ENCODE measurements around the gene RSKR. TPM values are rescaled to one million over a fixed set of nuclear protein-coding genes. Genes with fewer than 3 reads are reported as not detected.
"Not testable (repeated sequence)": the region's sequence is repeated elsewhere in the genome, so short reads cannot be mapped to it uniquely, and the experiment has no call there.

The RSKR gene
- total RNA-seq, 4 donors from 2014 or later, result 2.3 to 4.2 (median 4.1) TPM

- peaks cover 16 to 31% (median 25%) of the 10 kb centered on the region in 4 donors for H3K4me1 ChIP-seq
- WGBS, result 84% methylated on average over 8 of the region's 8 CpGs
- intact Hi-C loops (cut with DNase I); H3K4me3 ChIP-seq; H3K27me3 ChIP-seq; H3K27ac ChIP-seq (replicated peaks in 1 of 4); H3K9me3 ChIP-seq; DNase-seq (ENCODE audit: extremely low spot score): not testable (repeated sequence)
- peaks cover 25 to 67% (median 50%) of the 10 kb centered on the region in 4 donors for H3K36me3 ChIP-seq
Observed at GRCh38 chr17:28658342-28658741, 44.4 kb upstream of the RSKR start.

- DNase-seq (ENCODE audit: extremely low spot score), result no peak
- TF ChIP-seq EP300 (IDR thresholded peaks at IDR 0.05), result no peak
- TF ChIP-seq POLR2AphosphoS5 (IDR thresholded peaks at IDR 0.05), result no peak
- no peak for TF ChIP-seq POLR2A (IDR thresholded peaks at IDR 0.05; ENCODE audit: low read depth)
- TF ChIP-seq CTCF (IDR thresholded peaks at IDR 0.05), result no peak
Observed at GRCh38 chr17:28657756-28658155, 43.8 kb upstream of the RSKR start.

GRCh38 chr17:28655160-28655559, 41.2 kb upstream of the RSKR start:
- TF ChIP-seq EP300 (IDR thresholded peaks at IDR 0.05), result no peak
- no peak for TF ChIP-seq CTCF (IDR thresholded peaks at IDR 0.05)
- TF ChIP-seq POLR2AphosphoS5 (IDR thresholded peaks at IDR 0.05), result no peak
- TF ChIP-seq POLR2A (IDR thresholded peaks at IDR 0.05; ENCODE audit: low read depth), result no peak
- H3K9me3 ChIP-seq, result no peaks in the 10 kb centered on the region
- intact Hi-C loops (cut with DNase I), result no loop called here
- no peak overlapping the region for H3K4me3 ChIP-seq
- no peaks in the 10 kb centered on the region for H3K27me3 ChIP-seq
- H3K4me1 ChIP-seq, result peaks cover 0 to 10% (median 5%) of the 10 kb centered on the region in 4 donors
- WGBS, result 90% methylated on average over 5 of the region's 5 CpGs
- DNase-seq (ENCODE audit: extremely low spot score), result no peak
- H3K27ac ChIP-seq (replicated peaks in 1 of 4), result no peak overlapping the region
- peaks cover 32 to 96% (median 71%) of the 10 kb centered on the region in 4 donors for H3K36me3 ChIP-seq

More at GRCh38 chr17:28657756-28658155, 43.8 kb upstream of the RSKR start:
- H3K36me3 ChIP-seq, result peaks cover 25 to 71% (median 53%) of the 10 kb centered on the region in 4 donors
- H3K27ac ChIP-seq (replicated peaks in 1 of 4), result no peak overlapping the region
- peaks cover 10 to 26% (median 19%) of the 10 kb centered on the region in 4 donors for H3K4me1 ChIP-seq
- 88% methylated on average over 5 of the region's 5 CpGs for WGBS
- no peaks in the 10 kb centered on the region for H3K9me3 ChIP-seq
- no peak overlapping the region for H3K4me3 ChIP-seq
- no peaks in the 10 kb centered on the region for H3K27me3 ChIP-seq
- intact Hi-C loops (cut with DNase I), result no loop called here

GRCh38 chr17:28648698-28649097, 34.7 kb upstream of the RSKR start:
- H3K36me3 ChIP-seq, result peaks cover 8 to 54% (median 38%) of the 10 kb centered on the region in 4 donors
- no peak for TF ChIP-seq POLR2AphosphoS5 (IDR thresholded peaks at IDR 0.05)
- no peak for TF ChIP-seq CTCF (IDR thresholded peaks at IDR 0.05)
- TF ChIP-seq EP300 (IDR thresholded peaks at IDR 0.05), result no peak
- TF ChIP-seq POLR2A (IDR thresholded peaks at IDR 0.05; ENCODE audit: low read depth), result no peak
- H3K27ac ChIP-seq (replicated peaks in 1 of 4), result no peak overlapping the region
- 71% methylated on average over 1 of the region's 2 CpGs for WGBS
- intact Hi-C loops (cut with DNase I), result loop anchor here (5.0 kb wide), 1 partner anchor 264 kb away; no protein-coding TSS in a partner anchor
- no peaks in the 10 kb centered on the region for H3K9me3 ChIP-seq
- no peak overlapping the region for H3K4me3 ChIP-seq
- DNase-seq (ENCODE audit: extremely low spot score), result no peak
- no peaks in the 10 kb centered on the region for H3K27me3 ChIP-seq
- H3K4me1 ChIP-seq, result peaks cover 24 to 30% (median 28%) of the 10 kb centered on the region in 4 donors

GRCh38 chr17:28646039-28646754, 32.2 kb upstream of the RSKR start:
- Histone ChIP-seq H3K9me3 (no peaks in the 10 kb centered on the region), H3K27ac (replicated peaks in 1 of 4) (peak overlapping the region; percentile 88 to 97 (median 95)), H3K4me3 (peak overlapping the region; percentile 16 to 100 (median 92)), H3K27me3 (no peaks in the 10 kb centered on the region), H3K36me3 (peaks cover 15 to 53% (median 36%) of the 10 kb centered on the region in 4 donors), H3K4me1 (peaks cover 28 to 47% (median 42%) of the 10 kb centered on the region in 4 donors)
- intact Hi-C loops (cut with DNase I), result loop anchor here (5.0 kb wide), 1 partner anchor 266 kb away; no protein-coding TSS in a partner anchor
- DNase-seq (ENCODE audit: extremely low spot score), result no peak
- TF ChIP-seq POLR2AphosphoS5 (IDR thresholded peaks at IDR 0.05) (peak in 1 of 2 donors; percentile 5), EP300 (IDR thresholded peaks at IDR 0.05) (no peak), CTCF (IDR thresholded peaks at IDR 0.05) (no peak), POLR2A (IDR thresholded peaks at IDR 0.05; ENCODE audit: low read depth) (no peak)
- 64% methylated on average over 12 of the region's 12 CpGs for WGBS

All from esophagus muscularis mucosa (tissue), 4 donors.